GM19395 (cell line): Measurements from ENCODE around the gene GABRA4.

Experiments used
- ATAC-seq: cut with Tn5 transposase; IDR thresholded peaks from one replicate; pipeline ENCODE4 v1.9.1; 2021; ENCODE audit warnings: mild to moderate bottlenecking, moderate library complexity; ENCODE audit not compliant: unreplicated experiment

The GABRA4 gene

GRCh38 chr4:46931981-46932380 is 61.4 kb downstream of the GABRA4 start:
- peak; percentile 75 for ATAC-seq

GRCh38 chr4:46930891-46931290 is 62.5 kb downstream of the GABRA4 start:
- no peak for ATAC-seq

- no peak for ATAC-seq
Observed at GRCh38 chr4:46927201-46927600, 66.2 kb downstream of the GABRA4 start.

- ATAC-seq: no peak
Observed at GRCh38 chr4:46924789-46925529, 68.4 kb downstream of the GABRA4 start.

- ATAC-seq: no peak
Observed at GRCh38 chr4:46922205-46922604, 71.2 kb downstream of the GABRA4 start.

- no peak for ATAC-seq
Observed at GRCh38 chr4:46909078-46909477, 84.3 kb downstream of the GABRA4 start, which contains the start of gene COX7B2. TSS of gene COX7B2 (minus strand) at chr4:46909245. CDS start at chr4:46735192, 174,053 bp downstream.

GRCh38 chr4:46908148-46908547 is 85.2 kb downstream of the GABRA4 start:
- ATAC-seq: no peak

- ATAC-seq: no peak
Observed at GRCh38 chr4:46900082-46900481, 93.3 kb downstream of the GABRA4 start.

- ATAC-seq: no peak
Observed at GRCh38 chr4:46894826-46895225, 98.6 kb downstream of the GABRA4 start.

- no peak for ATAC-seq
Observed at GRCh38 chr4:46890056-46890455, 103.3 kb downstream of the GABRA4 start.

GRCh38 chr4:46889410-46889809 is 104.0 kb downstream of the GABRA4 start:
- no peak for ATAC-seq

GRCh38 chr4:46886711-46887110 is 106.7 kb downstream of the GABRA4 start:
- no peak for ATAC-seq

- ATAC-seq: no peak
Observed at GRCh38 chr4:46878641-46879040, 114.7 kb downstream of the GABRA4 start.

- ATAC-seq: no peak
Observed at GRCh38 chr4:46874811-46875210, 118.6 kb downstream of the GABRA4 start.

GRCh38 chr4:46870411-46870810 is 123.0 kb downstream of the GABRA4 start:
- no peak for ATAC-seq
